Activated CD4-positive, alpha-beta memory T cell treated with anti-CD3 and anti-CD28 coated beads for 36 hours (primary cell): ENCODE results near the gene SOBP. TPM values are rescaled to one million over a fixed set of nuclear protein-coding genes. Genes with fewer than 3 reads are reported as not detected.

Experiments used
- CTCF ChIA-PET: fragments of 350-600 bp; sonication (Branson Sonifier 250); formaldehyde crosslinking; loops from one replicate; lab custom pipeline; 2021; ENCODE audit warnings: antibody characterized with exemption, inconsistent platforms; lab: Charles Lee
- POLR2A ChIA-PET: fragments of 350-600 bp; sonication (Branson Sonifier 250); formaldehyde crosslinking; loops from one replicate; lab custom pipeline; 2021; ENCODE audit warnings: antibody characterized with exemption; lab: Charles Lee
- DNase-seq: peaks from one replicate; pipeline ENCODE4 v3.0.0-alpha.2; 2020
- H3K27ac Mint-ChIP-seq: one replicate; pipeline ENCODE4 v1.8.0; 2021; ENCODE audit warnings: mixed read lengths
- H3K27me3 Mint-ChIP-seq: one replicate; pipeline ENCODE4 v1.8.0; 2021; ENCODE audit warnings: mixed read lengths
- H3K36me3 Mint-ChIP-seq: one replicate; pipeline ENCODE4 v1.8.0; 2021; ENCODE audit warnings: mixed read lengths
- H3K4me1 Mint-ChIP-seq: one replicate; pipeline ENCODE4 v1.8.0; 2021; ENCODE audit warnings: low read depth, mixed read lengths
- H3K4me3 Mint-ChIP-seq: one replicate; pipeline ENCODE4 v1.8.0; 2021; ENCODE audit warnings: mild to moderate bottlenecking, mixed read lengths
- H3K9me3 Mint-ChIP-seq: one replicate; pipeline ENCODE4 v1.8.0; 2021; ENCODE audit warnings: mixed read lengths
- intact Hi-C: fragments of 100-400 bp; cut with micrococcal nuclease; formaldehyde crosslinking; loops from one replicate; pipeline ENCODE4 v1.15.1; 2023
- total RNA-seq, 2 experiments: library from RNA; stranded (reverse); gene quantifications; one replicate each; pipeline ENCODE4 v1.2.3, GENCODE V29; 2021

SOBP gene
- total RNA-seq, 2 experiments from 2014 or later = 0.24 to 0.29 TPM

- ChIA-PET POLR2A (no interaction called here), CTCF (no interaction called here)
- Mint-ChIP-seq H3K9me3 (no peaks in the 10 kb centered on the region), H3K27me3 (peaks cover 1% of the 10 kb centered on the region), H3K4me1 (peaks cover 19% of the 10 kb centered on the region), H3K27ac (no peak overlapping the region), H3K4me3 (no peak overlapping the region), H3K36me3 (no peaks in the 10 kb centered on the region)
- intact Hi-C loops = loop anchor here (5.0 kb wide), 1 partner anchor 163 kb away; the partner anchor contains the start of gene SOBP
- DNase-seq = no peak
Measured at GRCh38 chr6:107655245-107655644, 165.3 kb downstream of the SOBP start.

GRCh38 chr6:107655864-107656263 is 165.9 kb downstream of the SOBP start:
- intact Hi-C loops = loop anchor here (5.0 kb wide), 1 partner anchor 164 kb away; the partner anchor contains the start of gene SOBP
- DNase-seq = no peak
- Mint-ChIP-seq H3K27ac (no peak overlapping the region), H3K27me3 (peaks cover 1% of the 10 kb centered on the region), H3K9me3 (no peaks in the 10 kb centered on the region), H3K36me3 (no peaks in the 10 kb centered on the region), H3K4me3 (no peak overlapping the region), H3K4me1 (peaks cover 19% of the 10 kb centered on the region)
- ChIA-PET POLR2A (no interaction called here), CTCF (no interaction called here)

- peaks cover 1% of the 10 kb centered on the region for H3K27me3 Mint-ChIP-seq
- H3K27ac Mint-ChIP-seq = no peak overlapping the region
- H3K36me3 Mint-ChIP-seq = no peaks in the 10 kb centered on the region
- no peak overlapping the region for H3K4me3 Mint-ChIP-seq
- peaks cover 19% of the 10 kb centered on the region for H3K4me1 Mint-ChIP-seq
- DNase-seq = no peak
- intact Hi-C loops = loop anchor here (5.0 kb wide), 1 partner anchor 164 kb away; the partner anchor contains the start of gene SOBP
- CTCF ChIA-PET = no interaction called here
- POLR2A ChIA-PET = no interaction called here
- H3K9me3 Mint-ChIP-seq = no peaks in the 10 kb centered on the region
Measured at GRCh38 chr6:107656401-107656800, 166.5 kb downstream of the SOBP start.

- no peak overlapping the region for H3K4me3 Mint-ChIP-seq
- intact Hi-C loops = loop anchor here (1.0 to 5.0 kb wide), 2 partner anchors 165 to 198 kb away; partner anchors contain the start of genes PDSS2 and SOBP
- H3K4me1 Mint-ChIP-seq = peaks cover 19% of the 10 kb centered on the region
- H3K9me3 Mint-ChIP-seq = no peaks in the 10 kb centered on the region
- POLR2A ChIA-PET = interaction anchor here (0.8 kb wide), 1 partner anchor 198 kb away, joined by 4 read pairs; the partner anchor contains the start of gene PDSS2
- no peak for DNase-seq
- no peak overlapping the region for H3K27ac Mint-ChIP-seq
- CTCF ChIA-PET = interaction anchor here (1.4 to 1.5 kb wide), 2 partner anchors 14 to 19 kb away, joined by 4 to 7 read pairs; no protein-coding TSS in a partner anchor
- H3K27me3 Mint-ChIP-seq = peaks cover 1% of the 10 kb centered on the region
- H3K36me3 Mint-ChIP-seq = no peaks in the 10 kb centered on the region
Measured at GRCh38 chr6:107656883-107657282, 167.0 kb downstream of the SOBP start.

GRCh38 chr6:107657373-107657754 is 167.4 kb downstream of the SOBP start:
- Mint-ChIP-seq H3K4me1 (peaks cover 19% of the 10 kb centered on the region), H3K9me3 (no peaks in the 10 kb centered on the region), H3K4me3 (no peak overlapping the region), H3K27me3 (peaks cover 1% of the 10 kb centered on the region), H3K27ac (no peak overlapping the region), H3K36me3 (no peaks in the 10 kb centered on the region)
- intact Hi-C loops = loop anchor here (1.0 to 5.0 kb wide), 2 partner anchors 165 to 198 kb away; partner anchors contain the start of genes PDSS2 and SOBP
- DNase-seq = no peak
- CTCF ChIA-PET = interaction anchor here (1.0 to 1.5 kb wide), 3 partner anchors 14 to 57 kb away, joined by 3 to 7 read pairs (median 4); no protein-coding TSS in a partner anchor
- POLR2A ChIA-PET = interaction anchor here (0.8 kb wide), 1 partner anchor 198 kb away, joined by 4 read pairs; the partner anchor contains the start of gene PDSS2

- DNase-seq = peak; percentile 84
- H3K36me3 Mint-ChIP-seq = no peaks in the 10 kb centered on the region
- intact Hi-C loops = loop anchor here (1.0 to 5.0 kb wide), 2 partner anchors 166 to 199 kb away; partner anchors contain the start of genes PDSS2 and SOBP
- no peak overlapping the region for H3K4me3 Mint-ChIP-seq
- no peaks in the 10 kb centered on the region for H3K9me3 Mint-ChIP-seq
- H3K4me1 Mint-ChIP-seq = peaks cover 19% of the 10 kb centered on the region
- ChIA-PET POLR2A (interaction anchor here (0.6 to 0.8 kb wide), 2 partner anchors 23 to 199 kb away, joined by 3 to 4 read pairs; partner anchors contain the start of gene PDSS2), CTCF (interaction anchor here (0.6 to 1.5 kb wide), 4 partner anchors 13 to 199 kb away, joined by 3 to 7 read pairs (median 4); no protein-coding TSS in a partner anchor)
- H3K27ac Mint-ChIP-seq = no peak overlapping the region
- peaks cover 1% of the 10 kb centered on the region for H3K27me3 Mint-ChIP-seq
Measured at GRCh38 chr6:107657755-107658461, 168.0 kb downstream of the SOBP start.

- POLR2A ChIA-PET = no interaction called here
- Mint-ChIP-seq H3K4me3 (no peak overlapping the region), H3K9me3 (no peaks in the 10 kb centered on the region), H3K4me1 (peaks cover 19% of the 10 kb centered on the region), H3K36me3 (no peaks in the 10 kb centered on the region), H3K27me3 (peaks cover 3% of the 10 kb centered on the region), H3K27ac (no peak overlapping the region)
- CTCF ChIA-PET = no interaction called here
- no peak for DNase-seq
- intact Hi-C loops = loop anchor here (5.0 kb wide), 1 partner anchor 167 kb away; the partner anchor contains the start of gene SOBP
Measured at GRCh38 chr6:107658920-107659865, 169.3 kb downstream of the SOBP start.

GRCh38 chr6:107660839-107661238 is 170.9 kb downstream of the SOBP start:
- POLR2A ChIA-PET = no interaction called here
- Mint-ChIP-seq H3K36me3 (no peaks in the 10 kb centered on the region), H3K27me3 (peaks cover 1% of the 10 kb centered on the region), H3K27ac (no peak overlapping the region), H3K9me3 (no peaks in the 10 kb centered on the region), H3K4me3 (no peak overlapping the region), H3K4me1 (peaks cover 19% of the 10 kb centered on the region)
- CTCF ChIA-PET = no interaction called here
- intact Hi-C loops = no loop called here
- DNase-seq = no peak

- H3K27ac Mint-ChIP-seq = no peak overlapping the region
- ChIA-PET POLR2A (no interaction called here), CTCF (no interaction called here)
- peaks cover 19% of the 10 kb centered on the region for H3K4me1 Mint-ChIP-seq
- H3K36me3 Mint-ChIP-seq = no peaks in the 10 kb centered on the region
- no peak overlapping the region for H3K4me3 Mint-ChIP-seq
- H3K27me3 Mint-ChIP-seq = peaks cover 1% of the 10 kb centered on the region
- DNase-seq = no peak
- H3K9me3 Mint-ChIP-seq = no peaks in the 10 kb centered on the region
- intact Hi-C loops = no loop called here
Measured at GRCh38 chr6:107661291-107661690, 171.4 kb downstream of the SOBP start.

- DNase-seq = no peak
- peaks cover 12% of the 10 kb centered on the region for H3K4me1 Mint-ChIP-seq
- ChIA-PET CTCF (no interaction called here), POLR2A (no interaction called here)
- peaks cover 1% of the 10 kb centered on the region for H3K27me3 Mint-ChIP-seq
- H3K9me3 Mint-ChIP-seq = no peaks in the 10 kb centered on the region
- no peak overlapping the region for H3K27ac Mint-ChIP-seq
- intact Hi-C loops = no loop called here
- no peaks in the 10 kb centered on the region for H3K36me3 Mint-ChIP-seq
- H3K4me3 Mint-ChIP-seq = no peak overlapping the region
Measured at GRCh38 chr6:107662333-107662732, 172.4 kb downstream of the SOBP start.

- no peak overlapping the region for H3K27ac Mint-ChIP-seq
- no peaks in the 10 kb centered on the region for H3K9me3 Mint-ChIP-seq
- CTCF ChIA-PET = no interaction called here
- peaks cover 3% of the 10 kb centered on the region for H3K4me1 Mint-ChIP-seq
- H3K27me3 Mint-ChIP-seq = peaks cover 1% of the 10 kb centered on the region
- intact Hi-C loops = no loop called here
- DNase-seq = no peak
- POLR2A ChIA-PET = no interaction called here
- H3K36me3 Mint-ChIP-seq = no peaks in the 10 kb centered on the region
- no peak overlapping the region for H3K4me3 Mint-ChIP-seq
Measured at GRCh38 chr6:107663308-107663707, 173.4 kb downstream of the SOBP start.
